Neural progenitor cell (in vitro differentiated cells): ENCODE results near the gene MRPL47.

Experiments used
- EZH2 ChIP-seq: fragments of 200-600 bp; sonication (generic); IDR thresholded peaks from 2 replicates; pipeline ENCODE4 v1.6.1; 2017; ENCODE audit warnings: antibody characterized with exemption, mild to moderate bottlenecking, moderate library complexity
- TF ChIP-seq, protein P1 (sequence below): fragments of 200-600 bp; sonication (generic); IDR thresholded peaks from 2 replicates; pipeline ENCODE4 v1.5.1; 2017; ENCODE audit warnings: antibody characterized with exemption, mild to moderate bottlenecking

DNA sequence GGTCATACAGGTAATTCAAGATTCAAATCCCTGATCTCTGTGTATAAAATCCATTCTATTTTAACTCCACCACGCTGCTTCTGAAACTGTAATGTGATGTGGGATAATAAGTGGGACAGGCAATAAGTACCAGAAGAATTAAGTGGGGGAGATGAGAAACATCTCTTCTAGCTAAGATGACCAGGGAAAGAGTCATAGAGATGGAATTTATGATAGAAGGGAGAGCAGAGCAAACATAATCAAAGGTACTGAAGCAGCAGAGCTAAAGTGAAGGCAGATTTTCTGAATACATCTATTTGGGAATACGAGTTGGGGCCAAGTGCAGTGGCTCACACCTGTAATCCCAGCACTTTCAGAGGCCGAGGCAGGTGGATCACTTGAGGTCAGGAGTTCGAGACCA, 4.9 kb downstream of the MRPL47 start:
- TF ChIP-seq, protein P1, sequence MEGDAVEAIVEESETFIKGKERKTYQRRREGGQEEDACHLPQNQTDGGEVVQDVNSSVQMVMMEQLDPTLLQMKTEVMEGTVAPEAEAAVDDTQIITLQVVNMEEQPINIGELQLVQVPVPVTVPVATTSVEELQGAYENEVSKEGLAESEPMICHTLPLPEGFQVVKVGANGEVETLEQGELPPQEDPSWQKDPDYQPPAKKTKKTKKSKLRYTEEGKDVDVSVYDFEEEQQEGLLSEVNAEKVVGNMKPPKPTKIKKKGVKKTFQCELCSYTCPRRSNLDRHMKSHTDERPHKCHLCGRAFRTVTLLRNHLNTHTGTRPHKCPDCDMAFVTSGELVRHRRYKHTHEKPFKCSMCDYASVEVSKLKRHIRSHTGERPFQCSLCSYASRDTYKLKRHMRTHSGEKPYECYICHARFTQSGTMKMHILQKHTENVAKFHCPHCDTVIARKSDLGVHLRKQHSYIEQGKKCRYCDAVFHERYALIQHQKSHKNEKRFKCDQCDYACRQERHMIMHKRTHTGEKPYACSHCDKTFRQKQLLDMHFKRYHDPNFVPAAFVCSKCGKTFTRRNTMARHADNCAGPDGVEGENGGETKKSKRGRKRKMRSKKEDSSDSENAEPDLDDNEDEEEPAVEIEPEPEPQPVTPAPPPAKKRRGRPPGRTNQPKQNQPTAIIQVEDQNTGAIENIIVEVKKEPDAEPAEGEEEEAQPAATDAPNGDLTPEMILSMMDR: no peak
- no peak for TF ChIP-seq EZH2
